ENCODE measurements around the gene TWIST2. TPM values are rescaled to one million over a fixed set of nuclear protein-coding genes. Genes with fewer than 3 reads are reported as not detected.

The TWIST2 gene
- total RNA-seq, 1 donor from 2014 or later = 2.7 TPM

DNA sequence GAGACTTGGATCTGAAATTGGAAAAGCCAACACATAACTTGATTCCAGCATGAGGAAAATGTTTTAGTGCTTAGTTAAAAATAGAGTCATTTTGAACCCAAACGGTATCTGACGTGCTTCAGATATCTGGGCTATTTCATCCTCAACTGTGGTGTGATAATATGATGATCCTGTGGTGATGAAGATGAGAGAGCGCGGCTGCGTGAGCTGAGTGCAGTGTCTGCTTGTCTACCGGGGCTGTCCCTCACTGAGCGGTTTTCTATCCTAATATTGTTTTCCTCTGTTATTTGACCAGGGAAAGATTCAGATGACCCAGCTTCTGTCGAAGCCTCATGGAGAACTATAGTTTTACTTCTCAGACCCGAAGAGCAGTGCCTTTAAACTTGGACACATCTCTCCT, 5.8 kb downstream of the TWIST2 start:
- Histone ChIP-seq H3K4me3 (no peak overlapping the region), H3K36me3 (no peaks in the 10 kb centered on the region), H3K4me1 (peaks cover 8% of the 10 kb centered on the region), H3K27me3 (ENCODE audit: low read depth) (peaks cover 97% of the 10 kb centered on the region), H3K9me3 (replicated peaks) (no peaks in the 10 kb centered on the region), H3K27ac (replicated peaks) (no peak overlapping the region)
- intact Hi-C loops (cut with micrococcal nuclease) = no loop called here
- TF ChIP-seq, protein P1, sequence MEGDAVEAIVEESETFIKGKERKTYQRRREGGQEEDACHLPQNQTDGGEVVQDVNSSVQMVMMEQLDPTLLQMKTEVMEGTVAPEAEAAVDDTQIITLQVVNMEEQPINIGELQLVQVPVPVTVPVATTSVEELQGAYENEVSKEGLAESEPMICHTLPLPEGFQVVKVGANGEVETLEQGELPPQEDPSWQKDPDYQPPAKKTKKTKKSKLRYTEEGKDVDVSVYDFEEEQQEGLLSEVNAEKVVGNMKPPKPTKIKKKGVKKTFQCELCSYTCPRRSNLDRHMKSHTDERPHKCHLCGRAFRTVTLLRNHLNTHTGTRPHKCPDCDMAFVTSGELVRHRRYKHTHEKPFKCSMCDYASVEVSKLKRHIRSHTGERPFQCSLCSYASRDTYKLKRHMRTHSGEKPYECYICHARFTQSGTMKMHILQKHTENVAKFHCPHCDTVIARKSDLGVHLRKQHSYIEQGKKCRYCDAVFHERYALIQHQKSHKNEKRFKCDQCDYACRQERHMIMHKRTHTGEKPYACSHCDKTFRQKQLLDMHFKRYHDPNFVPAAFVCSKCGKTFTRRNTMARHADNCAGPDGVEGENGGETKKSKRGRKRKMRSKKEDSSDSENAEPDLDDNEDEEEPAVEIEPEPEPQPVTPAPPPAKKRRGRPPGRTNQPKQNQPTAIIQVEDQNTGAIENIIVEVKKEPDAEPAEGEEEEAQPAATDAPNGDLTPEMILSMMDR (IDR thresholded peaks at IDR 0.05; ENCODE audit: borderline replicate concordance) = no peak
- no peak for DNase-seq

DNA sequence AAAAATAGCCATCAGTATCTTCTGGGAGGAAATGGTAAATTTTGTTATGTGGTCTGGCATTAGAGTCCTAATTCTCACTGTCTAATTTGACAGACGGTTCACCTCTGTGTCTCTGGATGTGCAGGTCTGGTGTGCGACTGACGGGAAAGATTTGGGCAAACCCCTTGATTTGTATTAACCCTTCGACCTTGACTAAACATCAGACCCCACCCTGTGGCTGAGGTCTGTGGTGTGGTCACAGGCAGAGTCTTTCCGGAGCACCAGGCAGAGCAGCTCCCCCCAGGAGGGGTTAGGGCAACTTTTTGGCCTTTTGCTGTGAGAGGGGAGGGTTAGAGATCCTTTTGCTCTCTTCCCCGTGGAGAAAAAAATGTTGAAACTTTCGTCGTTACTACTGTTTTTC, 6.4 kb downstream of the TWIST2 start:
- intact Hi-C loops (cut with micrococcal nuclease) = no loop called here
- no peak overlapping the region for H3K27ac ChIP-seq (replicated peaks)
- no peaks in the 10 kb centered on the region for H3K9me3 ChIP-seq (replicated peaks)
- peaks cover 3% of the 10 kb centered on the region for H3K4me1 ChIP-seq
- peaks cover 94% of the 10 kb centered on the region for H3K27me3 ChIP-seq (ENCODE audit: low read depth)
- DNase-seq = no peak
- TF ChIP-seq, protein P1 (IDR thresholded peaks at IDR 0.05; ENCODE audit: borderline replicate concordance) = no peak
- H3K36me3 ChIP-seq = no peaks in the 10 kb centered on the region
- H3K4me3 ChIP-seq = no peak overlapping the region

DNA sequence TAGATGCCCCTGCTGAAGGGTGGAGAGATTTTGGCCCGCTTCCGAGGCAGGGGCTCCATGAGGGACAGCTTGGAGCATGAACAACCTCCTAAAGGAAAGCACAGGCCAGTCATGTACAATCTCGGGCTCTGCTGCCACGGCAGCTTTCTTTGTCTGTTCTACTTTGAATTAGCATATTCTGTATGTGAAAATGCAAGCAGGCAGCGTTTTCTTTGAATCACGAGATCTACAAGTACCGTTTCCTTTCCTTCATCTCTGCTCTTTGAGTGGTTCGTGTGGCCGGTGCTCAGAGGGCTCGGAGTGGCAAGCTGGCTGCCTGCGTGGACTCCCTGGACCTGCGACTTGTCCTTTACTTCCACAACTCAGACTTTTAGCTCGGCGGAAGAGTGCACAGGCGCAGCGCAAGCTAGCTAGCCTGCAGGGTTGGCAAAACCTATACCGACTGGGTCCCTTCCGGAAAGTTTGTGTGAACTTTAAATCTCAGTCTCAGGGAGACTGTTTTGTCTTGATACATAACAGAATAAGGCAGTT, 6.9 kb downstream of the TWIST2 start:
- H3K27ac ChIP-seq (replicated peaks) = no peak overlapping the region
- no peaks in the 10 kb centered on the region for H3K36me3 ChIP-seq
- TF ChIP-seq, protein P1 (IDR thresholded peaks at IDR 0.05; ENCODE audit: borderline replicate concordance) = no peak
- intact Hi-C loops (cut with micrococcal nuclease) = no loop called here
- no peak overlapping the region for H3K4me3 ChIP-seq
- DNase-seq = no peak
- H3K4me1 ChIP-seq = no peaks in the 10 kb centered on the region
- H3K9me3 ChIP-seq (replicated peaks) = no peaks in the 10 kb centered on the region
- H3K27me3 ChIP-seq (ENCODE audit: low read depth) = peaks cover 91% of the 10 kb centered on the region

DNA sequence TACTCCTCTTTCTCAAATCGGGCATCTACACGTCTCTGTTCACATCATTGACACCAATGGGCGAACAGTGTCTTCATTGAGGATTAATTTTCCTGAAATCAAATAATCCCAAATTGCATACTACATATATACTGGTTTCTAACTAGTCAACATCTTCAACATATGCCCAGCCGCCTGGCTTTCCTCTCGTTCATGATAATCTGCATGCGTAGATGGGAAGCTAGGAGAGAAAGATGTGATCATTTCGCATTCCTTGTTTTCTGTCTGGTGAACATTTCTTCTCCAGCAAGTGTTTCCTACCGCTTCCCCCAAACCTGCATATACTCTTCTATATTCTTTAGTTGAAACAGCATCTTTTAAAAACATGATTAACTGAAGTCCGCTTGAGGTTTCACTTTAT, 7.4 kb downstream of the TWIST2 start:
- Histone ChIP-seq H3K4me1 (no peaks in the 10 kb centered on the region), H3K27ac (replicated peaks) (no peak overlapping the region), H3K36me3 (no peaks in the 10 kb centered on the region), H3K27me3 (ENCODE audit: low read depth) (peaks cover 91% of the 10 kb centered on the region), H3K4me3 (no peak overlapping the region), H3K9me3 (replicated peaks) (no peaks in the 10 kb centered on the region)
- TF ChIP-seq, protein P1 (IDR thresholded peaks at IDR 0.05; ENCODE audit: borderline replicate concordance) = no peak
- no peak for DNase-seq
- intact Hi-C loops (cut with micrococcal nuclease) = no loop called here

DNA sequence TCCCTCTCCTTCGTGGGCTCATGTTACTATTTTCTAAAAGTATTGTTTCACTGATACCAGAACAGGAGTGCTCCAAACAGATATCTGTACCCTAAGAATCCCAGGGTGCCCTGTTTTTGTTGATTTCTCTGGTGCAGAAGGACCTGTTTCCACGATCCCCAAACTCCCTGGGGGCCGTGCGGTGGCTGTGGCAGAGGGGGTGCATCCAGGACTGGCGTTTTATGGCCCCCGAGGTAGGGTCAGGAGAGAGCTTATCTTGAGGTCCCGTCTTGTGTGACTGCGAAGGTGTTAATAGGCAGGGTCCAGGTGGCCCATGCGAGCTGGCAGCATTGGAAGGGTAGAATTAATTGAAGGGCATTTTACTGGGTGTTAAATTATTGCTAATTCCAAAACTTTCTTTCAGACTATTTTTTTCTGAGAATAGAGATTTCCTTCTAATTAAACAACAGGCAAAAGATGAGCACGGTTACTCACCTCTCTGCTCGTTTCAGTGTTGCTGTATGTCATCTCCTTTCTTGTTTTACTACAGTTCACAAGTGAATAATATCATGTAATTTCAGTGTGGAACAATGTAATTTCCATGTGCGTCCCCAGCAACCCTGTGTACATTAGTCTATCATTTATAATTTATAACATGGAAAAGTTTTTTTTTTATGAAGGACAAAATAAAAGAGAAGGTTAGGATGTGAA, 8.2 kb downstream of the TWIST2 start:
- H3K36me3 ChIP-seq = no peaks in the 10 kb centered on the region
- no peak overlapping the region for H3K27ac ChIP-seq (replicated peaks)
- H3K4me1 ChIP-seq = no peaks in the 10 kb centered on the region
- H3K4me3 ChIP-seq = no peak overlapping the region
- H3K27me3 ChIP-seq (ENCODE audit: low read depth) = peaks cover 91% of the 10 kb centered on the region
- TF ChIP-seq, protein P1 (IDR thresholded peaks at IDR 0.05; ENCODE audit: borderline replicate concordance) = no peak
- H3K9me3 ChIP-seq (replicated peaks) = no peaks in the 10 kb centered on the region
- DNase-seq = no peak
- intact Hi-C loops (cut with micrococcal nuclease) = no loop called here
